ENCODE measurements around the gene AFDN. TPM values are rescaled to one million over a fixed set of nuclear protein-coding genes. Genes with fewer than 3 reads are reported as not detected.

AFDN gene
- polyA plus RNA-seq, 1 experiment, result 20.4 TPM

DNA sequence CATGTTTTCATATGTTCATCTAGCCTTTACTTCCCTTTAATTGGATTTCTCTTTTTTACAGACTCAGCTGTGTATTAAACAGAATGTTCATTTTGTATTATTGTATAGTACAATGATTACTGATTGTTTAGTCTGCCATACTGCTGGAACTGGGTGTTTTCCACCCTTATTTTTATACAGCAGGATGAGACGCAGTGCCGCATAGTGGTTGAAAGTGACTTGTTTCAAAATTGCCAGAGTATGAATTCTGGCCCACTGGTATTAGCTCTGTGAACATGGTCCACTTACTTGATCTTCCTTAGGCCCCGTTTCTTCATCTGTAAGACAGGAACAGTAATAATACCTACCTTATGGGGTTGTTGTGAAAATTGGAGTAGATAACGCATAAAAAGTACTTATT lies 22.1 kb downstream of the AFDN start:
- no peak for DNase-seq (ENCODE audit: low read depth)
- Histone ChIP-seq H3K36me3 (ENCODE audit: control insufficient read depth, insufficient read depth, low read length) (no peaks in the 10 kb centered on the region), H3K27me3 (ENCODE audit: control insufficient read depth, insufficient read depth, low read length) (no peaks in the 10 kb centered on the region), H3K4me3 (ENCODE audit: low read depth, low read length) (no peak overlapping the region)
- ChIA-PET POLR2A (no interaction called here), CTCF (interaction anchor here (1.7 kb wide), 1 partner anchor 11 kb away, joined by 3 read pairs; no protein-coding TSS in a partner anchor)
- no peak for TF ChIP-seq CTCF (IDR thresholded peaks at IDR 0.05; ENCODE audit: insufficient read depth, low read depth, low read length)

DNA sequence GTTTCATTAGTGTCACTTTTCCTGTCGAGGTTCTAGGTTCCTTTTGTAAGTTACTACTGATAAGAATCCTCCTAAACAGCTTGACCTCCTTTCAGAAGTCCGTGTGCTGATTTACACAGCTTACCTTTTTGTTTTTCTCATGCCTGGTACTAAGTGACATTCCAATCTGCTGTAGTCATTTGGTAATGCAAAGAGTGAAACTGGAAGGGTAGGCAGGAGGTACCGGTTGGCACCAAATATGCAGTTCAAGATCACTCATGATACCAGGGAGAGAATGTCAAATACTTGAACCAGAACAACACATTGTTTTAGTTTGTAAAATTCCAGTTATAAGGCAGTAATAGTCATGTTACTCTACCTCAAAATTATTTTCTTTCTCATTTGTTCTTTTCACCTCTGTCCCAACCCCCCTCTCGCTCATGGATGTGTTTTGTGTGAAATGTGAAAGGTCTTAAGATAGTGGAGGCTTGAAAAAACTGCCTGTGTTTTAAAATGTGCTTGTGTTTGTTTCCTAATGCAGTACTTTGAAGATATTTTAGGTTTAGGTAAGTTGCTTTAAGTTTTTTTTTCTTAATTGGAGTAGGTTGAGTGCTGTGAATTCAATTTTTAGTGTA lies 23.2 kb downstream of the AFDN start:
- no peaks in the 10 kb centered on the region for H3K27me3 ChIP-seq (ENCODE audit: control insufficient read depth, insufficient read depth, low read length)
- DNase-seq (ENCODE audit: low read depth), result no peak
- CTCF ChIA-PET, result no interaction called here
- no peak overlapping the region for H3K4me3 ChIP-seq (ENCODE audit: low read depth, low read length)
- POLR2A ChIA-PET, result no interaction called here
- TF ChIP-seq CTCF (IDR thresholded peaks at IDR 0.05; ENCODE audit: insufficient read depth, low read depth, low read length), result no peak
- H3K36me3 ChIP-seq (ENCODE audit: control insufficient read depth, insufficient read depth, low read length), result no peaks in the 10 kb centered on the region

- POLR2A ChIA-PET, result no interaction called here
- Histone ChIP-seq H3K4me3 (ENCODE audit: low read depth, low read length) (no peak overlapping the region), H3K36me3 (ENCODE audit: control insufficient read depth, insufficient read depth, low read length) (no peaks in the 10 kb centered on the region), H3K27me3 (ENCODE audit: control insufficient read depth, insufficient read depth, low read length) (no peaks in the 10 kb centered on the region)
- CTCF ChIA-PET, result no interaction called here
- TF ChIP-seq CTCF (IDR thresholded peaks at IDR 0.05; ENCODE audit: insufficient read depth, low read depth, low read length), result no peak
- no peak for DNase-seq (ENCODE audit: low read depth)
Measured at GRCh38 chr6:167850782-167851181, 24.1 kb downstream of the AFDN start.

DNA sequence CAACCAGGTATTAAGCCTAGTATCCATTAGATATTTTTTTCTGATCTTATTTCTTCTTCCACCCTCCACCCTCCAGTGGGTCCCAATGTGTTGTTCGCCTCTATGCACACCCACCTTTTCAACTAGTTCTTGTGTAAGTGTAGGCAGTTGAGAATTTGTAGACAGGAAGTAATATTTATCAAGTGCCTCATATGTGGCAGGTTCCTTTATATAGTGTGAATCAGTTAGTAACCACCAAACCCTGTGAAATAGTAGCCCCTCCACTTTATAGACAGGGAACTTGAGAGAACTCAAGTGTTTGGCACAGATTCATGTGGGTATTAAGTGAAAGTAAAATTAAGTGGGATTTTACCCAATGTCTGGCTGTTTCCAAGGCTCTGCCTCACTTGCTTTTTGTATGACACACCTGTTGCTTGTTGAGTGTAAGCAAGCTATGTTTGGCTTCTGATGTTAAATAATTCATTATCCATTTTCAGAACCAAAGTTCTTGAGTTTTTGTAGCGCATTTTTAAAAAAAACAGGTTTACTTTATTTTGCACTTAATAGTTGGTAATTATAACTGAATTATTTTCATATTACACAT lies 24.8 kb downstream of the AFDN start:
- ChIA-PET CTCF (no interaction called here), POLR2A (no interaction called here)
- no peak for DNase-seq (ENCODE audit: low read depth)
- no peak overlapping the region for H3K4me3 ChIP-seq (ENCODE audit: low read depth, low read length)
- no peak for TF ChIP-seq CTCF (IDR thresholded peaks at IDR 0.05; ENCODE audit: insufficient read depth, low read depth, low read length)
- no peaks in the 10 kb centered on the region for H3K27me3 ChIP-seq (ENCODE audit: control insufficient read depth, insufficient read depth, low read length)
- H3K36me3 ChIP-seq (ENCODE audit: control insufficient read depth, insufficient read depth, low read length), result no peaks in the 10 kb centered on the region

GRCh38 chr6:167855825-167856425 lies 29.2 kb downstream of the AFDN start:
- no peak for TF ChIP-seq CTCF (IDR thresholded peaks at IDR 0.05; ENCODE audit: insufficient read depth, low read depth, low read length)
- Histone ChIP-seq H3K27me3 (ENCODE audit: control insufficient read depth, insufficient read depth, low read length) (no peaks in the 10 kb centered on the region), H3K36me3 (ENCODE audit: control insufficient read depth, insufficient read depth, low read length) (no peaks in the 10 kb centered on the region), H3K4me3 (ENCODE audit: low read depth, low read length) (no peak overlapping the region)
- CTCF ChIA-PET, result interaction anchor here (0.9 kb wide), 1 partner anchor 13 kb away, joined by 3 read pairs; no protein-coding TSS in a partner anchor
- peak; percentile 57 for DNase-seq (ENCODE audit: low read depth)
- POLR2A ChIA-PET, result no interaction called here
